ENCODE measurements around the gene HBM.
"Not testable (repeated sequence)": the region's sequence is repeated elsewhere in the genome, so short reads cannot be mapped to it uniquely, and the experiment has no call there.

The HBM gene

GRCh38 chr16:144797-145252 is 21.0 kb upstream of the HBM start:
- no peak for FAIRE-seq
- no peak for DNase-seq (ENCODE audit: low spot score)

GRCh38 chr16:146646-147045 is 19.1 kb upstream of the HBM start:
- FAIRE-seq, result no peak

GRCh38 chr16:149024-149660 is 16.6 kb upstream of the HBM start:
- no peak for FAIRE-seq
- no peak for DNase-seq (ENCODE audit: low spot score)

More at GRCh38 chr16:146646-147045, 19.1 kb upstream of the HBM start:
- no peak for DNase-seq (ENCODE audit: low spot score)

- DNase-seq (ENCODE audit: low spot score), result no peak
- FAIRE-seq, result no peak
Measured at GRCh38 chr16:152141-153128, 13.3 kb upstream of the HBM start, which contains the start of gene HBZ. TSS of gene HBZ (plus strand) at chr16:152644. CDS start at chr16:152910, 266 bp downstream.

- FAIRE-seq; DNase-seq (ENCODE audit: low spot score): not testable (repeated sequence)
Measured at GRCh38 chr16:153129-153521, 12.7 kb upstream of the HBM start.

- FAIRE-seq, result peak; percentile 62
Measured at GRCh38 chr16:153550-154216, 12.1 kb upstream of the HBM start.

GRCh38 chr16:154217-155030 is 11.4 kb upstream of the HBM start:
- no peak for FAIRE-seq
- no peak for DNase-seq (ENCODE audit: low spot score)

More at GRCh38 chr16:153550-154216, 12.1 kb upstream of the HBM start:
- DNase-seq (ENCODE audit: low spot score), result not testable (repeated sequence)

GRCh38 chr16:155031-155398 is 10.8 kb upstream of the HBM start:
- no peak for FAIRE-seq
- DNase-seq (ENCODE audit: low spot score), result no peak

- FAIRE-seq (no peak), DNase-seq (ENCODE audit: low spot score) (no peak)
Measured at GRCh38 chr16:159136-159849, 6.5 kb upstream of the HBM start.

GRCh38 chr16:160242-160641 is 5.5 kb upstream of the HBM start:
- not testable (repeated sequence) for DNase-seq (ENCODE audit: low spot score); FAIRE-seq

- DNase-seq (ENCODE audit: low spot score) (no peak), FAIRE-seq (no peak)
Measured at GRCh38 chr16:160691-161190, 5.0 kb upstream of the HBM start.

- FAIRE-seq, result no peak
- DNase-seq (ENCODE audit: low spot score), result no peak
Measured at GRCh38 chr16:162271-162991, 3.3 kb upstream of the HBM start.

GRCh38 chr16:163139-163538 is 2.6 kb upstream of the HBM start:
- DNase-seq (ENCODE audit: low spot score); FAIRE-seq: not testable (repeated sequence)

- DNase-seq (ENCODE audit: low spot score), result not testable (repeated sequence)
- peak; percentile 32 for FAIRE-seq
Measured at GRCh38 chr16:163696-164095, 2.1 kb upstream of the HBM start.

GRCh38 chr16:164134-164823 is 1.5 kb upstream of the HBM start:
- peak; percentile 56 for FAIRE-seq
- not testable (repeated sequence) for DNase-seq (ENCODE audit: low spot score)

- no peak for FAIRE-seq
- no peak for DNase-seq (ENCODE audit: low spot score)
Measured at GRCh38 chr16:164827-165538, 795 bp upstream of the HBM start.

- DNase-seq (ENCODE audit: low spot score) (no peak), FAIRE-seq (no peak)
Measured at GRCh38 chr16:166375-167121, 770 bp downstream of the HBM start.

Data from urothelium cell line (cell line).